OCI-LY3 (cell line): ENCODE measurements around the gene ANKS4B.

Source experiments
- EZH2phosphoT487 ChIP-seq: fragments of 200-600 bp; shearing (Covaris generic); IDR thresholded peaks from 2 replicates; pipeline ENCODE4 v1.6.1; 2018; ENCODE audit warnings: antibody characterized with exemption, mixed run types, low read depth
- TF ChIP-seq, protein P1 (sequence below): fragments of 200-600, 300-600 bp; sonication (generic); IDR thresholded peaks from 2 replicates; pipeline ENCODE4 v1.5.1; 2014; ENCODE audit warnings: antibody characterized with exemption, low read length, low read depth

DNA sequence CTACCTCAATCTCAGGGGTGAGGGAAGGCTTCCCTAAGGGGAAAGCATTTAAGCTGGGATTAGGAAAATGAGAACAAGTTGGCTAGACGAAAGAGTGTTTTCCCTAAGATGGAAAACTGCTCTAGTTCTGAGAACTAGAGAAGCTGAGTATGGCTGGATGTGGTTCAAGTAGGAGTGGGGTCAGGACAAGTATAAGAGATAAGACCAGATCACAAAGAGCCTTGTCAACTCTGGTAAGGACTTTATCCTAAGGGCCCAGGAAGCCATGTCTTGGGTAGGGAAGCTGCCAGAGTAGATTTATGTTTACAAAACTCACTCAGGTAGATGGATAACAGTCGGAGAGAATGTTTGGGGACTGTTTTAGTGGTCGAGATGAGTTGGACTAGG, 1.7 kb downstream of the ANKS4B start:
- TF ChIP-seq, protein P1, sequence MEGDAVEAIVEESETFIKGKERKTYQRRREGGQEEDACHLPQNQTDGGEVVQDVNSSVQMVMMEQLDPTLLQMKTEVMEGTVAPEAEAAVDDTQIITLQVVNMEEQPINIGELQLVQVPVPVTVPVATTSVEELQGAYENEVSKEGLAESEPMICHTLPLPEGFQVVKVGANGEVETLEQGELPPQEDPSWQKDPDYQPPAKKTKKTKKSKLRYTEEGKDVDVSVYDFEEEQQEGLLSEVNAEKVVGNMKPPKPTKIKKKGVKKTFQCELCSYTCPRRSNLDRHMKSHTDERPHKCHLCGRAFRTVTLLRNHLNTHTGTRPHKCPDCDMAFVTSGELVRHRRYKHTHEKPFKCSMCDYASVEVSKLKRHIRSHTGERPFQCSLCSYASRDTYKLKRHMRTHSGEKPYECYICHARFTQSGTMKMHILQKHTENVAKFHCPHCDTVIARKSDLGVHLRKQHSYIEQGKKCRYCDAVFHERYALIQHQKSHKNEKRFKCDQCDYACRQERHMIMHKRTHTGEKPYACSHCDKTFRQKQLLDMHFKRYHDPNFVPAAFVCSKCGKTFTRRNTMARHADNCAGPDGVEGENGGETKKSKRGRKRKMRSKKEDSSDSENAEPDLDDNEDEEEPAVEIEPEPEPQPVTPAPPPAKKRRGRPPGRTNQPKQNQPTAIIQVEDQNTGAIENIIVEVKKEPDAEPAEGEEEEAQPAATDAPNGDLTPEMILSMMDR: no peak
- TF ChIP-seq EZH2phosphoT487: no peak
